Measurements from ENCODE around the gene PTK7.

PTK7 gene

DNA sequence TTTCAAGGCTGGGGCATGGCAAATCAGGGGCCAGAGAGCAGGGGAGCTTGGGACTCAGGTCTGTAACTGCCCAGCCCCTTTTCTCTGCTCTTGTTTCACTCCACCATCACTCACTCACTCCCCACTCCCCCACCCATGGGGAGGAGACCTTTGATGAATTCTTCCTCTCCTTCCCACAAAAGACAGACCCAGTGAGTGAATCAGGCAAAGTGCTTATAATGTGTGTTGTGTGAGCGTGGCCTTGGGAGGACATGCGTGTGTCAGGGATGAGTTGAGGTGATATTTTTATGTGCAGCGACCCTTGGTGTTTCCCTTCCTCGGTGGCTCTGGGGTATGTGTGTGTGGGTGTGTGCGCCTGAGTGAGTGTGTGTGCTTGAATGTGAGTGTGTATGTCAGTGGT lies 104.9 kb downstream of the PTK7 start:
- no peak for DNase-seq (ENCODE audit: low spot score)
- Histone ChIP-seq H3K18ac (ENCODE audit: low read length) (no peak overlapping the region), H3K27ac (replicated peaks; ENCODE audit: low read length) (no peak overlapping the region), H4K8ac (ENCODE audit: low read depth, low read length) (no peak overlapping the region), H2BK5ac (ENCODE audit: low read length) (no peak overlapping the region), H4K91ac (ENCODE audit: low read depth, low read length, poor library complexity) (no peak overlapping the region), H3K79me1 (ENCODE audit: low read depth, low read length) (no peaks in the 10 kb centered on the region), H3K36me3 (replicated peaks in 1 of 2; ENCODE audit: control insufficient read depth in 2 of 2, insufficient read depth in 2 of 2, low read length in 2 of 2) (peaks cover 28 to 65% of the 10 kb centered on the region in 2 donors), H3K27me3 (ENCODE audit: control insufficient read depth in 3 of 3, insufficient read depth in 3 of 3, low read depth in 1 of 3, low read length in 3 of 3) (no peaks in the 10 kb centered on the region), H3K4me1 (ENCODE audit: control insufficient read depth in 2 of 2, insufficient read depth in 1 of 2, low read depth in 1 of 2, low read length in 2 of 2) (peaks cover 7 to 10% of the 10 kb centered on the region in 2 donors), H3K23ac (ENCODE audit: low read depth, low read length, poor library complexity) (no peak overlapping the region), H3K4me2 (ENCODE audit: insufficient read depth, low read length, poor library complexity, severe bottlenecking) (no peak overlapping the region), H2BK15ac (ENCODE audit: low read length) (no peak overlapping the region), H3K9ac (ENCODE audit: low read depth, low read length, poor library complexity) (no peak overlapping the region), H2BK12ac (ENCODE audit: low read length) (no peak overlapping the region), H3K9me3 (replicated peaks in 1 of 2; ENCODE audit: control insufficient read depth in 2 of 2, insufficient read depth in 1 of 2, low read depth in 1 of 2, low read length in 2 of 2) (no peaks in the 10 kb centered on the region), H2AFZ (ENCODE audit: low read length) (no peak overlapping the region), H3K14ac (ENCODE audit: low read length) (no peak overlapping the region), H3K4me3 (ENCODE audit: low read length in 2 of 2) (no peak overlapping the region), H2BK120ac (ENCODE audit: low read depth, low read length) (no peak overlapping the region), H2AK5ac (ENCODE audit: low read depth, low read length) (no peak overlapping the region), H3K4ac (ENCODE audit: low read length) (no peak overlapping the region)
- no CpG with 5 or more reads among the region's 5 CpGs for WGBS, 2 donors (ENCODE audit: extremely low coverage in 2 of 2, insufficient read length in 2 of 2, insufficient replicate concordance in 1 of 2)

DNA sequence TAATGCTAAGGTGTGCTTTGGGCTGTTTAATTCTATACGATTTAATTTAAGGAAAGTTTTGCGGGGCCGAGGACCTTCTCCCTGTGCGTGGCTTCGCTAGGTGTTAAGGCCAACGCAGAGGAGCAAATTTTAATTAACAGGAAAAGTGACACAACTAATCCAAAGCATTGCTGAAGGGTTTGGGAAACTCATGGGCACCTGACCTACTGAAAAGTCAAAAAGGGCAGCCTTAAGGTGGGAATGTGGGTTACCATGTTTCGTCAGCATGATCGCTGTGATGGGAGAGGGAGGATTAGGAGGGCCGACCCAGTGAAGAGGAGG lies 105.5 kb downstream of the PTK7 start:
- no peak overlapping the region for H3K27ac ChIP-seq (replicated peaks; ENCODE audit: low read length)
- no peaks in the 10 kb centered on the region for H3K27me3 ChIP-seq (ENCODE audit: control insufficient read depth in 3 of 3, insufficient read depth in 3 of 3, low read depth in 1 of 3, low read length in 3 of 3)
- peaks cover 25 to 65% of the 10 kb centered on the region in 2 donors for H3K36me3 ChIP-seq (replicated peaks in 1 of 2; ENCODE audit: control insufficient read depth in 2 of 2, insufficient read depth in 2 of 2, low read length in 2 of 2)
- no CpG with 5 or more reads among the region's 9 CpGs for WGBS, 2 donors (ENCODE audit: extremely low coverage in 2 of 2, insufficient read length in 2 of 2, insufficient replicate concordance in 1 of 2)
- H2BK120ac ChIP-seq (ENCODE audit: low read depth, low read length), result no peak overlapping the region
- peak overlapping the region; percentile 88 for H2AFZ ChIP-seq (ENCODE audit: low read length)
- no peaks in the 10 kb centered on the region for H3K79me1 ChIP-seq (ENCODE audit: low read depth, low read length)
- no peaks in the 10 kb centered on the region for H3K9me3 ChIP-seq (replicated peaks in 1 of 2; ENCODE audit: control insufficient read depth in 2 of 2, insufficient read depth in 1 of 2, low read depth in 1 of 2, low read length in 2 of 2)
- no peak overlapping the region for H2BK12ac ChIP-seq (ENCODE audit: low read length)
- peak overlapping the region; percentile 81 for H3K4me2 ChIP-seq (ENCODE audit: insufficient read depth, low read length, poor library complexity, severe bottlenecking)
- no peak for DNase-seq (ENCODE audit: low spot score)
- H3K9ac ChIP-seq (ENCODE audit: low read depth, low read length, poor library complexity), result peak overlapping the region; percentile 98
- H2BK15ac ChIP-seq (ENCODE audit: low read length), result no peak overlapping the region
- peak overlapping the region; percentile 55 to 85 for H3K4me3 ChIP-seq (ENCODE audit: low read length in 2 of 2)
- no peak overlapping the region for H3K14ac ChIP-seq (ENCODE audit: low read length)
- no peak overlapping the region for H4K91ac ChIP-seq (ENCODE audit: low read depth, low read length, poor library complexity)
- peak overlapping the region; percentile 87 for H3K18ac ChIP-seq (ENCODE audit: low read length)
- H3K4me1 ChIP-seq (ENCODE audit: control insufficient read depth in 2 of 2, insufficient read depth in 1 of 2, low read depth in 1 of 2, low read length in 2 of 2), result peaks cover 7 to 10% of the 10 kb centered on the region in 2 donors
- H3K4ac ChIP-seq (ENCODE audit: low read length), result no peak overlapping the region
- H2BK5ac ChIP-seq (ENCODE audit: low read length), result peak overlapping the region; percentile 84
- no peak overlapping the region for H4K8ac ChIP-seq (ENCODE audit: low read depth, low read length)
- peak overlapping the region; percentile 87 for H3K23ac ChIP-seq (ENCODE audit: low read depth, low read length, poor library complexity)
- H2AK5ac ChIP-seq (ENCODE audit: low read depth, low read length), result no peak overlapping the region

DNA sequence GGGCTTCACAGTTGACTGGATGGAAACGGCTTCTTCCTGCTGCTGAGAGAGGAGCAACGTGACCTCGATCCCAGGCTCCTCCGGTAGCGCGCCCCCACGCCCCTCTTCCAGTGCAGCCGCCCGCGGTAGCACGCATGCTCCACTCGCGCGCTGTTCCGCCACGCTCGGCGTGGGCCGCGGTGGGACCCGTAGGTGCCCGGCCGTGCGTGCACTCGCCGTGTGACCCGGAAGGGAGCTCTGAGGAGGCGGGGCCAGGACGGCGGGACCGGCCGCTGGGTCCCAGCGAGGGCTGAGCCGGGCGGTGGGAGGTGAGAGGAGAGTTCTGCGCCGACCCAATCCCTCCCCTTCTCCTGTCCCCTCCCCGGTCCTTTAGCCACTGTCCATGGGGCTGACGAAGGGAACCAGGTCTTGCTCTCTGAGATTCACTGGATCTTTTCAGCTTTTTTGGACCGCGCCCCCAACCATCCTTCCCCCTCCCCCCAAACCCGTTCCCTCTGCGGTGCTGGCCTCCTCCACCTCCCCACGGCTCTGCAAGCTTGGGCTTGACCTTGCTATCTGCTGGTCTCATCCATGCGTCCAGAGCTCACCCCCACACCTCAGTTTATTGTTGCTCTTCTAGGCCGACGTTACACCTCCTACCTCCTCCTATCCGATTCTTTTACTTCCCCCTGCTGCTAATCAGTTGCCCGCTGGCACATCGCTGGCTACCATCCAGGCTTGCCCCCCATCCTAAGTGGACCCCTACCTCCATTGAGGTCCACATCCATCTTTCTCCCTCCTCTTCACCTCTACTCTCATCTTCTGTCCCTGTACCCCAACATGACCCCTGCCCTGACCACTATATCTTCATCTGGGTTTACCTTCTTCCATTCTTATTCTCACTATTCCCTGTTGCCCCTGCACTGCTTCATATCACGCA lies 106.1 kb downstream of the PTK7 start, which contains the start of gene CUL9:
Gene CUL9 (plus strand): TSS at position 255 of the 919 bp plus-strand sequence. CDS start 2,115 bp downstream, outside the sequence.
- Histone ChIP-seq H2BK12ac (ENCODE audit: low read length) (no peak within 1 kb of the TSS), H3K4me1 (ENCODE audit: control insufficient read depth in 2 of 2, insufficient read depth in 1 of 2, low read depth in 1 of 2, low read length in 2 of 2) (peaks cover 7 to 10% of the 10 kb centered on the region in 2 donors), H2BK5ac (ENCODE audit: low read length) (peak within 1 kb of the TSS; percentile 84), H3K27ac (replicated peaks; ENCODE audit: low read length) (no peak within 1 kb of the TSS), H3K4me3 (ENCODE audit: low read length in 2 of 2) (peak within 1 kb of the TSS; percentile 55 to 85), H3K9me3 (replicated peaks in 1 of 2; ENCODE audit: control insufficient read depth in 2 of 2, insufficient read depth in 1 of 2, low read depth in 1 of 2, low read length in 2 of 2) (peaks cover 0 to 3% of the 10 kb centered on the region in 2 donors), H3K4ac (ENCODE audit: low read length) (no peak within 1 kb of the TSS), H4K91ac (ENCODE audit: low read depth, low read length, poor library complexity) (no peak within 1 kb of the TSS), H4K8ac (ENCODE audit: low read depth, low read length) (peak within 1 kb of the TSS; percentile 93), H3K79me1 (ENCODE audit: low read depth, low read length) (no peaks in the 10 kb centered on the region), H3K4me2 (ENCODE audit: insufficient read depth, low read length, poor library complexity, severe bottlenecking) (peak within 1 kb of the TSS; percentile 81), H2AK5ac (ENCODE audit: low read depth, low read length) (peak within 1 kb of the TSS; percentile 24), H2BK120ac (ENCODE audit: low read depth, low read length) (no peak within 1 kb of the TSS), H3K27me3 (ENCODE audit: control insufficient read depth in 3 of 3, insufficient read depth in 3 of 3, low read depth in 1 of 3, low read length in 3 of 3) (no peaks in the 10 kb centered on the region), H3K23ac (ENCODE audit: low read depth, low read length, poor library complexity) (peak within 1 kb of the TSS; percentile 87), H3K18ac (ENCODE audit: low read length) (peak within 1 kb of the TSS; percentile 87), H3K9ac (ENCODE audit: low read depth, low read length, poor library complexity) (peak within 1 kb of the TSS; percentile 98), H2BK15ac (ENCODE audit: low read length) (no peak within 1 kb of the TSS), H3K36me3 (replicated peaks in 1 of 2; ENCODE audit: control insufficient read depth in 2 of 2, insufficient read depth in 2 of 2, low read length in 2 of 2) (peaks cover 29 to 66% of the 10 kb centered on the region in 2 donors), H3K14ac (ENCODE audit: low read length) (peak within 1 kb of the TSS; percentile 92), H2AFZ (ENCODE audit: low read length) (peak within 1 kb of the TSS; percentile 88)
- no CpG with 5 or more reads among the region's 51 CpGs for WGBS, 2 donors (ENCODE audit: extremely low coverage in 2 of 2, insufficient read length in 2 of 2, insufficient replicate concordance in 1 of 2)
- DNase-seq (ENCODE audit: low spot score), result peak; percentile 55

DNA sequence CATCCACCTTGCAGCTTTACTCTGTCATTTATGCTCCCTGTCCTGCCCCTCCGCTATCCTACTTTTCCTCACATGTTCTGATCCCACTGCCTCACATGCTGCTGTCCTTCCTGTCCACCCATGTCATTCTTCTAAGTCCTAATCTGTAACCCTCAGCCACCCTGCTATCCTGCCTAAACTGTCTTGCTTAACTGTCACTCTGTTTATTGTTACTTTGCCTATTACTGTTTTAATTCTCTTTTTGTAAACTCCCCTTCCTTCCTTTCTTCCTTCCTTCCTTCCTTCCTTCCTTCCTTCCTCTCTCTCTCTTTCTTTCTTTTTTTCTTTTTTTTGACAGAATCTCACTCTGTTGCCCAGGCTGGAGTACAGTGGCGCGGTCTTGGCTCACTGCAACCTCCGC lies 107.3 kb downstream of the PTK7 start:
- H2AFZ ChIP-seq (ENCODE audit: low read length), result no peak overlapping the region
- no peak overlapping the region for H3K18ac ChIP-seq (ENCODE audit: low read length)
- no peaks in the 10 kb centered on the region for H3K27me3 ChIP-seq (ENCODE audit: control insufficient read depth in 3 of 3, insufficient read depth in 3 of 3, low read depth in 1 of 3, low read length in 3 of 3)
- no peak overlapping the region for H3K9ac ChIP-seq (ENCODE audit: low read depth, low read length, poor library complexity)
- H3K14ac ChIP-seq (ENCODE audit: low read length), result no peak overlapping the region
- H2BK120ac ChIP-seq (ENCODE audit: low read depth, low read length), result no peak overlapping the region
- no peak overlapping the region for H2AK5ac ChIP-seq (ENCODE audit: low read depth, low read length)
- no peak overlapping the region for H3K4me2 ChIP-seq (ENCODE audit: insufficient read depth, low read length, poor library complexity, severe bottlenecking)
- no CpG with 5 or more reads among the region's 4 CpGs for WGBS, 2 donors (ENCODE audit: extremely low coverage in 2 of 2, insufficient read length in 2 of 2, insufficient replicate concordance in 1 of 2)
- H4K91ac ChIP-seq (ENCODE audit: low read depth, low read length, poor library complexity), result no peak overlapping the region
- H4K8ac ChIP-seq (ENCODE audit: low read depth, low read length), result no peak overlapping the region
- H2BK5ac ChIP-seq (ENCODE audit: low read length), result no peak overlapping the region
- H3K23ac ChIP-seq (ENCODE audit: low read depth, low read length, poor library complexity), result no peak overlapping the region
- peaks cover 0 to 3% of the 10 kb centered on the region in 2 donors for H3K9me3 ChIP-seq (replicated peaks in 1 of 2; ENCODE audit: control insufficient read depth in 2 of 2, insufficient read depth in 1 of 2, low read depth in 1 of 2, low read length in 2 of 2)
- no peaks in the 10 kb centered on the region for H3K79me1 ChIP-seq (ENCODE audit: low read depth, low read length)
- H3K4me3 ChIP-seq (ENCODE audit: low read length in 2 of 2), result no peak overlapping the region
- DNase-seq (ENCODE audit: low spot score), result no peak
- no peak overlapping the region for H2BK12ac ChIP-seq (ENCODE audit: low read length)
- no peak overlapping the region for H2BK15ac ChIP-seq (ENCODE audit: low read length)
- no peak overlapping the region for H3K4ac ChIP-seq (ENCODE audit: low read length)
- peaks cover 7 to 10% of the 10 kb centered on the region in 2 donors for H3K4me1 ChIP-seq (ENCODE audit: control insufficient read depth in 2 of 2, insufficient read depth in 1 of 2, low read depth in 1 of 2, low read length in 2 of 2)
- no peak overlapping the region for H3K27ac ChIP-seq (replicated peaks; ENCODE audit: low read length)
- H3K36me3 ChIP-seq (replicated peaks in 1 of 2; ENCODE audit: control insufficient read depth in 2 of 2, insufficient read depth in 2 of 2, low read length in 2 of 2), result peaks cover 31 to 66% of the 10 kb centered on the region in 2 donors
